HepG2 (cell line): Measurements from ENCODE around the gene ECD. TPM values are rescaled to one million over a fixed set of nuclear protein-coding genes. Genes with fewer than 3 reads are reported as not detected.

Experiments used
- ATF7-NPFF ChIP-seq: sonication (generic); formaldehyde crosslinking; IDR thresholded peaks from 2 replicates; pipeline ENCODE4 v1.8.1; 2023; ENCODE audit warnings: mild to moderate bottlenecking, low read depth, missing genetic modification reagents, moderate library complexity
- EHMT2 ChIP-seq: fragments of 200-600 bp; sonication (generic); IDR thresholded peaks from 2 replicates; pipeline ENCODE4 v1.7.0; 2017; ENCODE audit warnings: antibody characterized with exemption, low read depth, low read length, borderline replicate concordance
- HNRNPH1 ChIP-seq: fragments of 200-400 bp; formaldehyde crosslinking; optimal IDR thresholded peaks from 2 replicates; pipeline ENCODE3; 2017; ENCODE audit warnings: mild to moderate bottlenecking, low read depth, low read length
- KDM1A ChIP-seq: IDR thresholded peaks from 2 replicates; pipeline ENCODE4 v1.6.1; 2016; ENCODE audit warnings: missing compliant biosample characterization
- KLF16 ChIP-seq, 2 experiments: sonication (generic) in 1 of 2; formaldehyde crosslinking in 1 of 2; IDR thresholded peaks; 2 replicates each; pipeline versions ENCODE4 v1.6.1 to v1.8.0; 2016 to 2023; ENCODE audit warnings: missing genetic modification reagents in 2 of 2, missing compliant biosample characterization in 1 of 2
- NCOR1 ChIP-seq: fragments of 200-600 bp; sonication (generic); IDR thresholded peaks from 2 replicates; pipeline ENCODE4 v1.7.0; 2017; ENCODE audit warnings: antibody characterized with exemption, low read length, borderline replicate concordance
- SMYD3 ChIP-seq: sonication (generic); formaldehyde crosslinking; IDR thresholded peaks from 2 replicates; pipeline ENCODE4 v1.8.1; 2023; ENCODE audit warnings: mild to moderate bottlenecking, missing genetic modification reagents
- TP53 ChIP-seq: sonication (generic); formaldehyde crosslinking; conservative IDR thresholded peaks from 2 replicates; pipeline ENCODE4 v1.4.0; 2020; ENCODE audit warnings: missing genetic modification reagents
- ZBTB7B ChIP-seq: sonication (generic); formaldehyde crosslinking; IDR thresholded peaks from 2 replicates; pipeline ENCODE4 v1.4.0; 2020; ENCODE audit warnings: missing genetic modification reagents
- ZNF232 ChIP-seq: sonication (generic); formaldehyde crosslinking; IDR thresholded peaks from 2 replicates; pipeline ENCODE4 v1.4.0; 2020; ENCODE audit warnings: missing genetic modification reagents, borderline replicate concordance
- ZNF329 ChIP-seq: sonication (generic); formaldehyde crosslinking; IDR thresholded peaks from 2 replicates; pipeline ENCODE4 v1.9.0; 2021; ENCODE audit warnings: low read depth, mild to moderate bottlenecking, missing genetic modification reagents
- ZNF547 ChIP-seq: sonication (generic); formaldehyde crosslinking; IDR thresholded peaks from 2 replicates; pipeline ENCODE4 v1.5.1; 2020; ENCODE audit warnings: mild to moderate bottlenecking, missing genetic modification reagents
- polyA plus RNA-seq, 8 experiments: library from polyadenylated mRNA; depleted of rRNA in 3 of 8; stranded (reverse) in 7 of 8; unstranded in 1 of 8; fragments of >200 nt; fragmentation: Illumina TruSeq in 4 of 8; extraction: Trizol in 4 of 8; gene quantifications; 2 replicates each; pipeline versions ENCODE4 v1.2.1 to v1.2.3, GENCODE V29; 2011 to 2016; ENCODE audit warnings: low read depth in 4 of 8, missing spikeins in 1 of 8, mixed read lengths in 1 of 8; ENCODE audit not compliant: insufficient read depth in 1 of 8
- total RNA-seq, 5 experiments: library from RNA; depleted of rRNA; stranded (reverse); fragments of >200 nt; fragmentation: Illumina TruSeq; extraction: Trizol; gene quantifications; 2 replicates each; pipeline ENCODE4 v1.2.3, GENCODE V29; 2016; ENCODE audit warnings: low read depth in 1 of 5
- TF ChIP-seq, protein P1 (sequence below): sonication (generic); formaldehyde crosslinking; IDR thresholded peaks from 2 replicates; pipeline ENCODE4 v1.8.0; 2022; ENCODE audit warnings: mild to moderate bottlenecking, missing genetic modification reagents, moderate library complexity
- TF ChIP-seq, protein P2 (sequence below): sonication (generic); formaldehyde crosslinking; IDR thresholded peaks from 2 replicates; pipeline ENCODE4 v1.5.0; 2020; ENCODE audit warnings: mild to moderate bottlenecking, missing genetic modification reagents
- TF ChIP-seq, protein P3 (sequence below): sonication (generic); formaldehyde crosslinking; IDR thresholded peaks from 2 replicates; pipeline ENCODE4 v1.4.0; 2020; ENCODE audit warnings: missing genetic modification reagents, mild to moderate bottlenecking, borderline replicate concordance
- TF ChIP-seq, protein P4 (sequence below), 2 experiments: sonication (generic) in 1 of 2; formaldehyde crosslinking in 1 of 2; IDR thresholded peaks; 2 replicates each; pipeline versions ENCODE4 v1.4.0 to v1.6.1; 2018 to 2020; ENCODE audit warnings: missing genetic modification reagents in 2 of 2, borderline replicate concordance in 1 of 2, low read depth in 1 of 2, mild to moderate bottlenecking in 1 of 2, missing biosample characterization in 1 of 2
- TF ChIP-seq, protein P5 (sequence below): sonication (generic); formaldehyde crosslinking; IDR thresholded peaks from 2 replicates; pipeline ENCODE4 v1.9.0; 2021; ENCODE audit warnings: missing genetic modification reagents, mild to moderate bottlenecking, borderline replicate concordance

The ECD gene
- total and polyA plus RNA-seq, 2 of the 13 experiments (the other 11 are each of a cell fraction or from before 2014, with no cell fraction given), result 21.5 to 27.6 TPM

DNA sequence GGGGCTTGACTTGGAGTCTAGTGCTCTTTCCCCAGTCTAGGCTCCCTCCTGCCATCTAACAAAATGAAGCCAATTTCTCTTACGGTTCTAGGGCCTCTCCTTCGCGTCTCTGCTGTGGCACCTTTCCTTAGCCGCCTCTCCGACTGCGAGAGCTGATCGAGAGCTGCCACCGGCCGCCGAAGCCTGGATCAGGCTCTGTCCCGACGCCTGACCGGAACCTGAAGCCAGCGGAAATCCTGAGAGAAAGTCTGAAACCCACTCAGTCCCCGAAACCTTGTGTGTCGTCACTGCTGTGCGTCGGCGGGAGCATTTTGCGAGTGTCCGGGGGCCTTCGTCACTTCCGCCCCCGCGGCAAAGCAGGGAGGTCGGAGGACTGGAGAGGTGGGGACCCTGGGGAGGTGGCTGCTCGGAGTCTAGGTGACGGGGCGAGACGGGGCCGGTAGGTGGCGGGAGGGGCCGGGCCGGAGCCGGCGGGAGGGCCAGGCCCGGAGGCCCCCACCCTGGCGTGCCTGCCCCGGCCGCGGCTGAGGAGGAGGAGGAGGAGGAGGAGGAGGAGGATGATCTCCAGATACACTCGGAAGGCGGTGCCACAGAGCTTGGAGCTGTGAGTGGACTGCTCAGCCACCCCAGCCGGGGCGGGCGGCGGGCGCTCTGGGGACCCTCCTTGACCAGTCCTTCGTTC lies at the start of gene ECD, which contains the start of gene FAM149B1 (continued):
- TF ChIP-seq ZNF329 (CRISPR knock-in tag) (no peak), NCOR1 (no peak), ATF7-NPFF (no peak; the same call in 1 of the 2 replicates), SMYD3 (CRISPR knock-in tag) (peak; percentile 86; the same call in 1 of the 2 replicates), KLF16 (CRISPR knock-in tag; IDR thresholded peaks at IDR 0.05) (peak in 1 of 2 experiments; percentile 78; a peak in 1 of 4 replicates), ZBTB7B (CRISPR knock-in tag) (peak; percentile 14; the same call in 1 of the 2 replicates), TP53 (CRISPR knock-in tag) (no peak), ZNF232 (CRISPR knock-in tag) (peak; percentile 54; the same call in 1 of the 2 replicates), KDM1A (CRISPR knock-in tag) (no peak), EHMT2 (no peak), HNRNPH1 (peak; percentile 66), ZNF547 (CRISPR knock-in tag) (peak; percentile 81; the same call in 1 of the 2 replicates)
- TF ChIP-seq, protein P1, sequence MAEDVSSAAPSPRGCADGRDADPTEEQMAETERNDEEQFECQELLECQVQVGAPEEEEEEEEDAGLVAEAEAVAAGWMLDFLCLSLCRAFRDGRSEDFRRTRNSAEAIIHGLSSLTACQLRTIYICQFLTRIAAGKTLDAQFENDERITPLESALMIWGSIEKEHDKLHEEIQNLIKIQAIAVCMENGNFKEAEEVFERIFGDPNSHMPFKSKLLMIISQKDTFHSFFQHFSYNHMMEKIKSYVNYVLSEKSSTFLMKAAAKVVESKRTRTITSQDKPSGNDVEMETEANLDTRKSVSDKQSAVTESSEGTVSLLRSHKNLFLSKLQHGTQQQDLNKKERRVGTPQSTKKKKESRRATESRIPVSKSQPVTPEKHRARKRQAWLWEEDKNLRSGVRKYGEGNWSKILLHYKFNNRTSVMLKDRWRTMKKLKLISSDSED (CRISPR knock-in tag), result no peak
- TF ChIP-seq, protein P2, sequence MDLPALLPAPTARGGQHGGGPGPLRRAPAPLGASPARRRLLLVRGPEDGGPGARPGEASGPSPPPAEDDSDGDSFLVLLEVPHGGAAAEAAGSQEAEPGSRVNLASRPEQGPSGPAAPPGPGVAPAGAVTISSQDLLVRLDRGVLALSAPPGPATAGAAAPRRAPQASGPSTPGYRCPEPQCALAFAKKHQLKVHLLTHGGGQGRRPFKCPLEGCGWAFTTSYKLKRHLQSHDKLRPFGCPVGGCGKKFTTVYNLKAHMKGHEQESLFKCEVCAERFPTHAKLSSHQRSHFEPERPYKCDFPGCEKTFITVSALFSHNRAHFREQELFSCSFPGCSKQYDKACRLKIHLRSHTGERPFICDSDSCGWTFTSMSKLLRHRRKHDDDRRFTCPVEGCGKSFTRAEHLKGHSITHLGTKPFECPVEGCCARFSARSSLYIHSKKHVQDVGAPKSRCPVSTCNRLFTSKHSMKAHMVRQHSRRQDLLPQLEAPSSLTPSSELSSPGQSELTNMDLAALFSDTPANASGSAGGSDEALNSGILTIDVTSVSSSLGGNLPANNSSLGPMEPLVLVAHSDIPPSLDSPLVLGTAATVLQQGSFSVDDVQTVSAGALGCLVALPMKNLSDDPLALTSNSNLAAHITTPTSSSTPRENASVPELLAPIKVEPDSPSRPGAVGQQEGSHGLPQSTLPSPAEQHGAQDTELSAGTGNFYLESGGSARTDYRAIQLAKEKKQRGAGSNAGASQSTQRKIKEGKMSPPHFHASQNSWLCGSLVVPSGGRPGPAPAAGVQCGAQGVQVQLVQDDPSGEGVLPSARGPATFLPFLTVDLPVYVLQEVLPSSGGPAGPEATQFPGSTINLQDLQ (CRISPR knock-in tag), result peak; percentile 90; the same call in 1 of the 2 replicates
- TF ChIP-seq, protein P3, sequence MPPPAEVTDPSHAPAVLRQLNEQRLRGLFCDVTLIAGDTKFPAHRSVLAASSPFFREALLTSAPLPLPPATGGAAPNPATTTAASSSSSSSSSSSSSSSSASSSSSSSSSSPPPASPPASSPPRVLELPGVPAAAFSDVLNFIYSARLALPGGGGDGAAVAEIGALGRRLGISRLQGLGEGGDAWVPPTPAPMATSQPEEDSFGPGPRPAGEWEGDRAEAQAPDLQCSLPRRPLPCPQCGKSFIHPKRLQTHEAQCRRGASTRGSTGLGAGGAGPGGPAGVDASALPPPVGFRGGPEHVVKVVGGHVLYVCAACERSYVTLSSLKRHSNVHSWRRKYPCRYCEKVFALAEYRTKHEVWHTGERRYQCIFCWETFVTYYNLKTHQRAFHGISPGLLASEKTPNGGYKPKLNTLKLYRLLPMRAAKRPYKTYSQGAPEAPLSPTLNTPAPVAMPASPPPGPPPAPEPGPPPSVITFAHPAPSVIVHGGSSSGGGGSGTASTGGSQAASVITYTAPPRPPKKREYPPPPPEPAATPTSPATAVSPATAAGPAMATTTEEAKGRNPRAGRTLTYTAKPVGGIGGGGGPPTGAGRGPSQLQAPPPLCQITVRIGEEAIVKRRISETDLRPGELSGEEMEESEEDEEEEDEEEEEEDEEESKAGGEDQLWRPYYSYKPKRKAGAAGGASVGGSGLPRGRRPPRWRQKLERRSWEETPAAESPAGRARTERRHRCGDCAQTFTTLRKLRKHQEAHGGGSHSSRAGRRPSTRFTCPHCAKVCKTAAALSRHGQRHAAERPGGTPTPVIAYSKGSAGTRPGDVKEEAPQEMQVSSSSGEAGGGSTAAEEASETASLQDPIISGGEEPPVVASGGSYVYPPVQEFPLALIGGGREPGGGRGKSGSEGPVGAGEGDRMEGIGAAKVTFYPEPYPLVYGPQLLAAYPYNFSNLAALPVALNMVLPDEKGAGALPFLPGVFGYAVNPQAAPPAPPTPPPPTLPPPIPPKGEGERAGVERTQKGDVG (CRISPR knock-in tag), result peak; percentile 65
- TF ChIP-seq, protein P4, sequence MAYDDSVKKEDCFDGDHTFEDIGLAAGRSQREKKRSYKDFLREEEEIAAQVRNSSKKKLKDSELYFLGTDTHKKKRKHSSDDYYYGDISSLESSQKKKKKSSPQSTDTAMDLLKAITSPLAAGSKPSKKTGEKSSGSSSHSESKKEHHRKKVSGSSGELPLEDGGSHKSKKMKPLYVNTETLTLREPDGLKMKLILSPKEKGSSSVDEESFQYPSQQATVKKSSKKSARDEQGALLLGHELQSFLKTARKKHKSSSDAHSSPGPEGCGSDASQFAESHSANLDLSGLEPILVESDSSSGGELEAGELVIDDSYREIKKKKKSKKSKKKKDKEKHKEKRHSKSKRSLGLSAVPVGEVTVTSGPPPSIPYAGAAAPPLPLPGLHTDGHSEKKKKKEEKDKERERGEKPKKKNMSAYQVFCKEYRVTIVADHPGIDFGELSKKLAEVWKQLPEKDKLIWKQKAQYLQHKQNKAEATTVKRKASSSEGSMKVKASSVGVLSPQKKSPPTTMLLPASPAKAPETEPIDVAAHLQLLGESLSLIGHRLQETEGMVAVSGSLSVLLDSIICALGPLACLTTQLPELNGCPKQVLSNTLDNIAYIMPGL (CRISPR knock-in tag; IDR thresholded peaks at IDR 0.05; ENCODE audit: borderline replicate concordance in 1 of 2, low read depth in 1 of 2), result peak; percentile 80 to 85
- TF ChIP-seq, protein P5, sequence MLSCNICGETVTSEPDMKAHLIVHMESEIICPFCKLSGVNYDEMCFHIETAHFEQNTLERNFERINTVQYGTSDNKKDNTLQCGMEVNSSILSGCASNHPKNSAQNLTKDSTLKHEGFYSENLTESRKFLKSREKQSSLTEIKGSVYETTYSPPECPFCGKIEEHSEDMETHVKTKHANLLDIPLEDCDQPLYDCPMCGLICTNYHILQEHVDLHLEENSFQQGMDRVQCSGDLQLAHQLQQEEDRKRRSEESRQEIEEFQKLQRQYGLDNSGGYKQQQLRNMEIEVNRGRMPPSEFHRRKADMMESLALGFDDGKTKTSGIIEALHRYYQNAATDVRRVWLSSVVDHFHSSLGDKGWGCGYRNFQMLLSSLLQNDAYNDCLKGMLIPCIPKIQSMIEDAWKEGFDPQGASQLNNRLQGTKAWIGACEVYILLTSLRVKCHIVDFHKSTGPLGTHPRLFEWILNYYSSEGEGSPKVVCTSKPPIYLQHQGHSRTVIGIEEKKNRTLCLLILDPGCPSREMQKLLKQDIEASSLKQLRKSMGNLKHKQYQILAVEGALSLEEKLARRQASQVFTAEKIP (CRISPR knock-in tag), result no peak
